Osteocyte (in vitro differentiated cells): Measurements from ENCODE around the gene PCED1B. TPM values are rescaled to one million over a fixed set of nuclear protein-coding genes. Genes with fewer than 3 reads are reported as not detected.

Experiments used
- DNase-seq: peaks from one replicate; pipeline ENCODE4 v3.0.0; 2021; ENCODE audit warnings: mixed read lengths; ENCODE audit not compliant: unreplicated experiment; ENCODE audit errors: extremely low spot score
- H3K27ac Mint-ChIP-seq: one replicate; pipeline ENCODE4 v1.8.0; 2021; ENCODE audit warnings: mild to moderate bottlenecking, mixed read lengths; ENCODE audit not compliant: unreplicated experiment
- H3K27me3 Mint-ChIP-seq: one replicate; pipeline ENCODE4 v1.8.0; 2021; ENCODE audit warnings: mixed read lengths; ENCODE audit not compliant: unreplicated experiment
- H3K36me3 Mint-ChIP-seq: one replicate; pipeline ENCODE4 v1.8.0; 2021; ENCODE audit warnings: mixed read lengths; ENCODE audit not compliant: unreplicated experiment
- H3K4me1 Mint-ChIP-seq: one replicate; pipeline ENCODE4 v1.8.0; 2021; ENCODE audit warnings: mixed read lengths; ENCODE audit not compliant: unreplicated experiment
- H3K4me3 Mint-ChIP-seq: one replicate; pipeline ENCODE4 v1.8.0; 2021; ENCODE audit warnings: mild to moderate bottlenecking, moderate library complexity, mixed read lengths; ENCODE audit not compliant: unreplicated experiment
- H3K9me3 Mint-ChIP-seq: one replicate; pipeline ENCODE4 v1.8.0; 2021; ENCODE audit warnings: mixed read lengths; ENCODE audit not compliant: unreplicated experiment
- total RNA-seq: library from RNA; stranded (reverse); gene quantifications from 2 replicates; pipeline ENCODE4 v1.2.1, GENCODE V29; 2021
- TF ChIP-seq, protein P1 (sequence below): fragments of 200-600 bp; sonication (generic); IDR thresholded peaks from 2 replicates; pipeline ENCODE4 v1.5.0; 2021; ENCODE audit warnings: antibody characterized with exemption, mild to moderate bottlenecking, moderate library complexity

Gene PCED1B
- total RNA-seq, 1 donor from 2014 or later, result 1.6 TPM

DNA sequence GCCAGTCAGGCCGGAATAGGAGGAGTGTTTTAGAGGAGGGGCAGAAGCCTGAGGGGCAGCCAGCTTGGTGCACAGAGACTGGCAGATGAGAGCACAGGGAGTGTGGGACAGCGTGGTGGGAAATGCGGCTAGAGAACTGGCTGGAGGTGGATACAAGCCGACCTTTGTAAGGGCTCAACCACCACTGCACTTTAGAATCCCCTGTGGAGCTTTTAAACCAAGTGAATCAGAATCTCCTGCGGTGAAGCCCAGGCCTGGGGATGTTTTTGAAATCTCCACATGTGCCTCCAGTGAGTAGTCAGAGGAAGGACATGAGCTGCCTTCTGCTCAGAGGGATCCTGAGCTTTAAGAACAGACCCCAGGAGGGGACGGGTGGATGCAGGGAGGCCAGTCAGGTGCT lies 10.9 kb upstream of the PCED1B start:
- Mint-ChIP-seq H3K4me1 (peaks cover 54% of the 10 kb centered on the region), H3K27ac (peak overlapping the region; percentile 82), H3K9me3 (no peaks in the 10 kb centered on the region), H3K27me3 (no peaks in the 10 kb centered on the region), H3K4me3 (no peak overlapping the region), H3K36me3 (no peaks in the 10 kb centered on the region)
- TF ChIP-seq, protein P1, sequence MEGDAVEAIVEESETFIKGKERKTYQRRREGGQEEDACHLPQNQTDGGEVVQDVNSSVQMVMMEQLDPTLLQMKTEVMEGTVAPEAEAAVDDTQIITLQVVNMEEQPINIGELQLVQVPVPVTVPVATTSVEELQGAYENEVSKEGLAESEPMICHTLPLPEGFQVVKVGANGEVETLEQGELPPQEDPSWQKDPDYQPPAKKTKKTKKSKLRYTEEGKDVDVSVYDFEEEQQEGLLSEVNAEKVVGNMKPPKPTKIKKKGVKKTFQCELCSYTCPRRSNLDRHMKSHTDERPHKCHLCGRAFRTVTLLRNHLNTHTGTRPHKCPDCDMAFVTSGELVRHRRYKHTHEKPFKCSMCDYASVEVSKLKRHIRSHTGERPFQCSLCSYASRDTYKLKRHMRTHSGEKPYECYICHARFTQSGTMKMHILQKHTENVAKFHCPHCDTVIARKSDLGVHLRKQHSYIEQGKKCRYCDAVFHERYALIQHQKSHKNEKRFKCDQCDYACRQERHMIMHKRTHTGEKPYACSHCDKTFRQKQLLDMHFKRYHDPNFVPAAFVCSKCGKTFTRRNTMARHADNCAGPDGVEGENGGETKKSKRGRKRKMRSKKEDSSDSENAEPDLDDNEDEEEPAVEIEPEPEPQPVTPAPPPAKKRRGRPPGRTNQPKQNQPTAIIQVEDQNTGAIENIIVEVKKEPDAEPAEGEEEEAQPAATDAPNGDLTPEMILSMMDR, result no peak
- peak; percentile 87 for DNase-seq

GRCh38 chr12:47070310-47070709 lies 9.1 kb upstream of the PCED1B start:
- H3K27ac Mint-ChIP-seq, result peak overlapping the region; percentile 21
- H3K27me3 Mint-ChIP-seq, result no peaks in the 10 kb centered on the region
- H3K4me1 Mint-ChIP-seq, result peaks cover 50% of the 10 kb centered on the region
- TF ChIP-seq, protein P1, result no peak
- H3K36me3 Mint-ChIP-seq, result no peaks in the 10 kb centered on the region
- H3K9me3 Mint-ChIP-seq, result no peaks in the 10 kb centered on the region
- no peak overlapping the region for H3K4me3 Mint-ChIP-seq
- DNase-seq, result no peak

DNA sequence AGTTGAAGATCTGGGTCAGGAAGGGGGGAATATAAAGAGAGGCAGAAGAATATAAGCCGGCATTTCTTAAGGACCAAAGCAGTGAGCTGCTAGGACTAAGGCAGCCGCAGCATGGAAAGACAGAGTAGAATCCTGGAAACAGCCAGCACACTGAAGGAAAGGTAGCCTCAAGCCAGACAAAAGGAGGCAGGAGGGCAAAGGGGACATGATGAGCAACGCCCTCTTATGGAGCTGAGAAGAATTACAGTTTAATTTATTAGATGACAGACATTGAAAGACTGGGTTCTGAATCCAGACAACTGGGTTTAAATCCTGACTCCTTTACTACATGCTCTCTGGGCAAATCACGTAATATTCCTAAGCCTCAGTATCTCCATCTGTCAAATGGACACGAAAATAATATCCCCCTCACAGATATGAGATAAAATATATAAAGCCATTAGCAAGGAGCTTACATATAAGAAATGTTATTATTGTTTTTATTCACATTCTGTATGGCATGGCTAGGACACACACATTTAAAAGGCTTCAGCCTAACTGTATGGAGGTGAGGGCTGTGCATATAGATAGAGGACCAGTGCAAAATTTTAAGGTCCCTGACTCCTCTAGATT lies 8.1 kb upstream of the PCED1B start:
- H3K4me3 Mint-ChIP-seq, result no peak overlapping the region
- peaks cover 3% of the 10 kb centered on the region for H3K36me3 Mint-ChIP-seq
- H3K9me3 Mint-ChIP-seq, result no peaks in the 10 kb centered on the region
- no peak overlapping the region for H3K27ac Mint-ChIP-seq
- DNase-seq, result no peak
- H3K4me1 Mint-ChIP-seq, result peaks cover 46% of the 10 kb centered on the region
- TF ChIP-seq, protein P1, result peak; percentile 54
- H3K27me3 Mint-ChIP-seq, result no peaks in the 10 kb centered on the region

GRCh38 chr12:47073951-47074350 lies 5.5 kb upstream of the PCED1B start:
- peaks cover 45% of the 10 kb centered on the region for H3K4me1 Mint-ChIP-seq
- DNase-seq, result no peak
- no peaks in the 10 kb centered on the region for H3K27me3 Mint-ChIP-seq
- no peaks in the 10 kb centered on the region for H3K9me3 Mint-ChIP-seq
- peaks cover 4% of the 10 kb centered on the region for H3K36me3 Mint-ChIP-seq
- H3K27ac Mint-ChIP-seq, result no peak overlapping the region
- H3K4me3 Mint-ChIP-seq, result no peak overlapping the region
- TF ChIP-seq, protein P1, result no peak

DNA sequence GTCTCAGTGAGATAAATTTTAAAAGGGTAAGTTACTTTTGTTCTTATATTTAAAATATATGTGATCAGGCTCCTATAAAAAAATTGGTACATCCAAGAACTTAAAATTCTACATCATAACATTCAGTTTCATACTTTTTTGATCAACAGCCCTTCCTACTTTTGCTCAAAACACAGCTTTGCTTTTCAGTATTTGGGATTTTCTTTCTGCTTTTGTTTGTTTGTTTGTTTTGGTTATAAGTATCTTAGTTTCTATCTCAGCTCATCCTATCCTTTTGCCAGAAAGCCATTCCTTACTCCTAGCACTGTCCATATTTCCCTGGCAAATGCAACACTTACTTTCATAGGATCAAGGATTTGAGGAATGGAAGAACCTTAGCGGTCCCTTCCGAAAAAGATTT lies 4.7 kb upstream of the PCED1B start:
- no peak overlapping the region for H3K27ac Mint-ChIP-seq
- TF ChIP-seq, protein P1, result no peak
- H3K27me3 Mint-ChIP-seq, result no peaks in the 10 kb centered on the region
- DNase-seq, result no peak
- H3K9me3 Mint-ChIP-seq, result no peaks in the 10 kb centered on the region
- no peak overlapping the region for H3K4me3 Mint-ChIP-seq
- H3K36me3 Mint-ChIP-seq, result peaks cover 4% of the 10 kb centered on the region
- peaks cover 43% of the 10 kb centered on the region for H3K4me1 Mint-ChIP-seq
